Endothelial cell of umbilical vein (primary cell): ENCODE results near the gene SLC25A31.

Experiments
- EZH2 ChIP-seq: IDR thresholded peaks from 2 replicates; pipeline ENCODE4 v1.6.1; 2012; ENCODE audit warnings: borderline replicate concordance, low read depth, mild to moderate bottlenecking, moderate library complexity, low read length, inconsistent platforms; ENCODE audit not compliant: severe bottlenecking
- TF ChIP-seq, protein P1 (sequence below), 2 donors: IDR thresholded peaks; 1 replicate in 1 of 2; 2 replicates in 1 of 2; pipeline ENCODE4 v1.5.1; 2011; ENCODE audit warnings: low read length in 2 of 2, mild to moderate bottlenecking in 2 of 2, moderate library complexity in 2 of 2, control low read depth in 1 of 2, inconsistent platforms in 1 of 2, low read depth in 1 of 2; ENCODE audit not compliant: insufficient read depth in 1 of 2; ENCODE audit errors: extremely low read depth in 1 of 2

- TF ChIP-seq EZH2 = no peak
- TF ChIP-seq, protein P1, sequence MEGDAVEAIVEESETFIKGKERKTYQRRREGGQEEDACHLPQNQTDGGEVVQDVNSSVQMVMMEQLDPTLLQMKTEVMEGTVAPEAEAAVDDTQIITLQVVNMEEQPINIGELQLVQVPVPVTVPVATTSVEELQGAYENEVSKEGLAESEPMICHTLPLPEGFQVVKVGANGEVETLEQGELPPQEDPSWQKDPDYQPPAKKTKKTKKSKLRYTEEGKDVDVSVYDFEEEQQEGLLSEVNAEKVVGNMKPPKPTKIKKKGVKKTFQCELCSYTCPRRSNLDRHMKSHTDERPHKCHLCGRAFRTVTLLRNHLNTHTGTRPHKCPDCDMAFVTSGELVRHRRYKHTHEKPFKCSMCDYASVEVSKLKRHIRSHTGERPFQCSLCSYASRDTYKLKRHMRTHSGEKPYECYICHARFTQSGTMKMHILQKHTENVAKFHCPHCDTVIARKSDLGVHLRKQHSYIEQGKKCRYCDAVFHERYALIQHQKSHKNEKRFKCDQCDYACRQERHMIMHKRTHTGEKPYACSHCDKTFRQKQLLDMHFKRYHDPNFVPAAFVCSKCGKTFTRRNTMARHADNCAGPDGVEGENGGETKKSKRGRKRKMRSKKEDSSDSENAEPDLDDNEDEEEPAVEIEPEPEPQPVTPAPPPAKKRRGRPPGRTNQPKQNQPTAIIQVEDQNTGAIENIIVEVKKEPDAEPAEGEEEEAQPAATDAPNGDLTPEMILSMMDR (IDR thresholded peaks at IDR 0.05; ENCODE audit: extremely low read depth in 1 of 2, insufficient read depth in 1 of 2, low read depth in 1 of 2, low read length in 2 of 2) = no peak
Observed at GRCh38 chr4:127708985-127709384, 21.2 kb upstream of the SLC25A31 start.
